Fibroblast of villous mesenchyme (primary cell): ENCODE measurements around the gene ETS2. TPM values are rescaled to one million over a fixed set of nuclear protein-coding genes. Genes with fewer than 3 reads are reported as not detected.

Source experiments
- DNase-seq: peaks from one replicate; pipeline ENCODE4 v3.0.0-alpha.2; 2010; ENCODE audit warnings: low read depth
- H3K4me3 ChIP-seq: 2 replicates; pipeline ENCODE4 v1.5.1; 2011; ENCODE audit warnings: low read depth, mild to moderate bottlenecking, low read length
- CTCF ChIP-seq: IDR thresholded peaks from 2 replicates; pipeline ENCODE4 v1.5.1; 2012; ENCODE audit warnings: low read depth, mild to moderate bottlenecking, low read length; ENCODE audit not compliant: insufficient read depth
- total RNA-seq: library from RNA; depleted of rRNA; stranded (reverse); fragments of >200 nt; gene quantifications from 2 replicates; pipeline ENCODE4 v1.2.3, GENCODE V29; 2012

ETS2 gene
- total RNA-seq, 1 donor = 45.8 TPM

- H3K4me3 ChIP-seq = peak overlapping the region; percentile 0
- no peak for DNase-seq
- no peak for TF ChIP-seq CTCF
Observed at GRCh38 chr21:38810034-38810825, 4.5 kb downstream of the ETS2 start.

GRCh38 chr21:38810826-38811164 is 5.1 kb downstream of the ETS2 start:
- no peak for DNase-seq
- no peak for TF ChIP-seq CTCF
- H3K4me3 ChIP-seq = no peak overlapping the region

- TF ChIP-seq CTCF = no peak
- no peak overlapping the region for H3K4me3 ChIP-seq
- no peak for DNase-seq
Observed at GRCh38 chr21:38811257-38811656, 5.5 kb downstream of the ETS2 start.

GRCh38 chr21:38813143-38813542 is 7.4 kb downstream of the ETS2 start:
- TF ChIP-seq CTCF = no peak
- no peak for DNase-seq
- no peak overlapping the region for H3K4me3 ChIP-seq

- no peak overlapping the region for H3K4me3 ChIP-seq
- DNase-seq = no peak
- TF ChIP-seq CTCF = no peak
Observed at GRCh38 chr21:38813547-38813946, 7.8 kb downstream of the ETS2 start.

- H3K4me3 ChIP-seq = no peak overlapping the region
- DNase-seq = no peak
- TF ChIP-seq CTCF = no peak
Observed at GRCh38 chr21:38814126-38815059, 8.7 kb downstream of the ETS2 start.
